ENCODE results near the gene MTCL1. TPM values are rescaled to one million over a fixed set of nuclear protein-coding genes. Genes with fewer than 3 reads are reported as not detected.

The MTCL1 gene
- total and polyA plus RNA-seq, 10 of the 15 experiments (the other 5 are each of a cell fraction or from before 2014, with no cell fraction given): 0.03 to 0.36 (median 0.13) TPM; not detected in 4

DNA sequence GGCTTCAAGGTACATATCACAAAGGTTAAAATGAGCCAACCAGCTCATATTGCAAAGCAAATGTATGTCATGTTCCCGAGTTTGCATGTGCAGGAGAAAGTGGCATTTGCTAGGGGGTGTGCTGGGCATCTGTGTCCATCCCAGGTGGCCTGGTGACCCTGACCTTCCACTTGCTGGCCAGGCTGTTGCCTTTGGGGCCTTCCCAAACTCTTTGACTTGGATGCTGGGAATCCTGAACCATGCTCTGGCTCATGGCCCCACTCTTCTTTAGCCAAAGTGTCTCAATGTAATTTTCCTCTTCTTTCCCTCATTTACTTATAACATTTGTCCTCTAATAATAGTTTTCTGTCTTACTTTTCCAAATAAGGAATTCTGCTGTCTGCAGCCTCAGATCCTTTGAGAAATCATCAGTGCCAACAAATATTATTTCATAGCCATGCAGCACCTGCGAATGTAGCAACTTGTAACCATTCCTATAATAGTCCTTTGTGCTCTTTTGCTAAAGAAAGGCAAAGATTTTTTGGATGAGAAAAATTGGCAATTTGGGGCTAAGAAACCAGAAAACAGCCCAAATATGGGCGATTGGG, 64.2 kb downstream of the MTCL1 start (continued):
- TF ChIP-seq MTA2 (IDR thresholded peaks at IDR 0.05; ENCODE audit: low read depth): no peak
- TF ChIP-seq SREBF1 (IDR thresholded peaks at IDR 0.05; ENCODE audit: low read length): no peak
- no peak for TF ChIP-seq JUNB (IDR thresholded peaks at IDR 0.05)
- no peak for TF ChIP-seq MXI1 (IDR thresholded peaks at IDR 0.05; ENCODE audit: low read depth, low read length)
- no peak for TF ChIP-seq DPF2 (IDR thresholded peaks at IDR 0.05)
- TF ChIP-seq, protein P1, sequence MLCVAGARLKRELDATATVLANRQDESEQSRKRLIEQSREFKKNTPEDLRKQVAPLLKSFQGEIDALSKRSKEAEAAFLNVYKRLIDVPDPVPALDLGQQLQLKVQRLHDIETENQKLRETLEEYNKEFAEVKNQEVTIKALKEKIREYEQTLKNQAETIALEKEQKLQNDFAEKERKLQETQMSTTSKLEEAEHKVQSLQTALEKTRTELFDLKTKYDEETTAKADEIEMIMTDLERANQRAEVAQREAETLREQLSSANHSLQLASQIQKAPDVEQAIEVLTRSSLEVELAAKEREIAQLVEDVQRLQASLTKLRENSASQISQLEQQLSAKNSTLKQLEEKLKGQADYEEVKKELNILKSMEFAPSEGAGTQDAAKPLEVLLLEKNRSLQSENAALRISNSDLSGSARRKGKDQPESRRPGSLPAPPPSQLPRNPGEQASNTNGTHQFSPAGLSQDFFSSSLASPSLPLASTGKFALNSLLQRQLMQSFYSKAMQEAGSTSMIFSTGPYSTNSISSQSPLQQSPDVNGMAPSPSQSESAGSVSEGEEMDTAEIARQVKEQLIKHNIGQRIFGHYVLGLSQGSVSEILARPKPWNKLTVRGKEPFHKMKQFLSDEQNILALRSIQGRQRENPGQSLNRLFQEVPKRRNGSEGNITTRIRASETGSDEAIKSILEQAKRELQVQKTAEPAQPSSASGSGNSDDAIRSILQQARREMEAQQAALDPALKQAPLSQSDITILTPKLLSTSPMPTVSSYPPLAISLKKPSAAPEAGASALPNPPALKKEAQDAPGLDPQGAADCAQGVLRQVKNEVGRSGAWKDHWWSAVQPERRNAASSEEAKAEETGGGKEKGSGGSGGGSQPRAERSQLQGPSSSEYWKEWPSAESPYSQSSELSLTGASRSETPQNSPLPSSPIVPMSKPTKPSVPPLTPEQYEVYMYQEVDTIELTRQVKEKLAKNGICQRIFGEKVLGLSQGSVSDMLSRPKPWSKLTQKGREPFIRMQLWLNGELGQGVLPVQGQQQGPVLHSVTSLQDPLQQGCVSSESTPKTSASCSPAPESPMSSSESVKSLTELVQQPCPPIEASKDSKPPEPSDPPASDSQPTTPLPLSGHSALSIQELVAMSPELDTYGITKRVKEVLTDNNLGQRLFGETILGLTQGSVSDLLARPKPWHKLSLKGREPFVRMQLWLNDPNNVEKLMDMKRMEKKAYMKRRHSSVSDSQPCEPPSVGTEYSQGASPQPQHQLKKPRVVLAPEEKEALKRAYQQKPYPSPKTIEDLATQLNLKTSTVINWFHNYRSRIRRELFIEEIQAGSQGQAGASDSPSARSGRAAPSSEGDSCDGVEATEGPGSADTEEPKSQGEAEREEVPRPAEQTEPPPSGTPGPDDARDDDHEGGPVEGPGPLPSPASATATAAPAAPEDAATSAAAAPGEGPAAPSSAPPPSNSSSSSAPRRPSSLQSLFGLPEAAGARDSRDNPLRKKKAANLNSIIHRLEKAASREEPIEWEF (IDR thresholded peaks at IDR 0.05; ENCODE audit: insufficient replicate concordance, low read depth, low read length): no peak
- TF ChIP-seq ASH2L (IDR thresholded peaks at IDR 0.05; ENCODE audit: borderline replicate concordance, low read depth): no peak
- no peak for TF ChIP-seq CHD4 (IDR thresholded peaks at IDR 0.05)
- no peak for TF ChIP-seq KAT2A (conservative IDR thresholded peaks at IDR 0.05; ENCODE audit: control insufficient read depth, low read depth, low read length)

Measured in GM12878 (cell line).